ENCODE data around the gene ENTPD2. TPM values are rescaled to one million over a fixed set of nuclear protein-coding genes. Genes with fewer than 3 reads are reported as not detected.

The ENTPD2 gene
- total and polyA plus RNA-seq, 12 donors, result 0.32 to 3.3 (median 1.6) TPM

DNA sequence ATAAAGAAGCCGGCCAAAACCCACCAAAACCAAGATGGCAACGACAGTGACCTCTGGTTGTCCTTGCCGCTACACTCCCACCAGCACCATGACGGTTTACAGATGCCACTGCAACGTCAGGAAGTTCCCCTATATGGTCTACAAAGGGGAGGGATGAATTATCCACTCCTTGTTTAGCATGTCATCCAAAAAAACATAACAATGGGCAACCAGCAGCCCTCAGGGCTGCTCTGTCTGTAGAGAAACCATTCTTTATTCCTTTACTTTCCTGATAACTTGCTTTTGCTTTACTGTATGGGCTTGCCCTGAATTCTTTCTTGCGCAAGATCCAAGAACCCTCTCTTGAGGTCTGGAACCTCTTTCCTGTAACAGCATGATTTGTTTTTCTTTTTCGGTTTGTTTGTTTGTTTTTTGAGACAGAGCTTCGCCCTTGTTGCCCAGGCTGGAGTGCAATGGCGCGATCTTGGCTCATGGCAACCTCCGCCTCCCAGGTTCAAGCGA lies 21.5 kb upstream of the ENTPD2 start:
- H3K27ac ChIP-seq, result no peak overlapping the region
- TF ChIP-seq, protein P1, sequence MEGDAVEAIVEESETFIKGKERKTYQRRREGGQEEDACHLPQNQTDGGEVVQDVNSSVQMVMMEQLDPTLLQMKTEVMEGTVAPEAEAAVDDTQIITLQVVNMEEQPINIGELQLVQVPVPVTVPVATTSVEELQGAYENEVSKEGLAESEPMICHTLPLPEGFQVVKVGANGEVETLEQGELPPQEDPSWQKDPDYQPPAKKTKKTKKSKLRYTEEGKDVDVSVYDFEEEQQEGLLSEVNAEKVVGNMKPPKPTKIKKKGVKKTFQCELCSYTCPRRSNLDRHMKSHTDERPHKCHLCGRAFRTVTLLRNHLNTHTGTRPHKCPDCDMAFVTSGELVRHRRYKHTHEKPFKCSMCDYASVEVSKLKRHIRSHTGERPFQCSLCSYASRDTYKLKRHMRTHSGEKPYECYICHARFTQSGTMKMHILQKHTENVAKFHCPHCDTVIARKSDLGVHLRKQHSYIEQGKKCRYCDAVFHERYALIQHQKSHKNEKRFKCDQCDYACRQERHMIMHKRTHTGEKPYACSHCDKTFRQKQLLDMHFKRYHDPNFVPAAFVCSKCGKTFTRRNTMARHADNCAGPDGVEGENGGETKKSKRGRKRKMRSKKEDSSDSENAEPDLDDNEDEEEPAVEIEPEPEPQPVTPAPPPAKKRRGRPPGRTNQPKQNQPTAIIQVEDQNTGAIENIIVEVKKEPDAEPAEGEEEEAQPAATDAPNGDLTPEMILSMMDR (IDR thresholded peaks at IDR 0.05), result no peak
- no peak for DNase-seq
- 87 to 91% methylated on average over 12 of the region's 12 CpGs for WGBS, 2 donors
- no peak for ATAC-seq
- H3K4me3 ChIP-seq, result no peak overlapping the region
- H3K4me1 ChIP-seq, result peaks cover 15 to 51% (median 24%) of the 10 kb centered on the region in 9 donors
- peaks cover 0 to 19% (median 12%) of the 10 kb centered on the region in 9 donors for H3K36me3 ChIP-seq
- H3K9me3 ChIP-seq, result no peaks in the 10 kb centered on the region
- H3K27me3 ChIP-seq, result no peaks in the 10 kb centered on the region
- intact Hi-C loops (cut with DNase I), result no loop called here

DNA sequence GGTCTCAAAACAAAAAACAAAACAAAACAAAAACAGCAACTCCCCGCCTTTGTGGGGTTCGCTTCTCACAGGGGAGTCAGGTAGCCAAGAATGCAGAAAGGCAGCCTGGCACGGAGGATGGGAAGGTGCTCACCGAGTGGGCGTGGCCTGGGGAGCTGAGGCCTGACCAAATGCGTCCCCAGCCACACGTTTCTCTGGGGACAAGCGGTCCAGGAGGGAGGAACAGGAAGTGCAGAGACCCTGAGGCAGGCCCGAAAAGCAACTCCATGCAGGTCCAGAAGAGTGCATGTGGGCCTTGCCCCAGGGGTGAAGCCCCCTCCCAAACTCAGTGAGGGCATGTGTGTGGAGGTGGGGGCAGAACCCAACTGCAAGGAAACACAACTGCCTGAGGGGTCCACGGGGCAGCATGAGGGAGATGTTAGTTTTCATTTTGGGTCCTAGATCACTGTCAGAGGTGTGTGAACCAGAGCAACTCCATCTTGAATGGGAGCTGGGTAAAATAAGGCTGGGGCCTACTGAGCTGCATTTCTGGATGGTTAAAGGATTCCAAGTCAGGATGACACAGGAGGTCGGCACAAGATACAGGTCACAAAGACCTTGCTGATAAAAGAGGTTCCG lies 20.9 kb upstream of the ENTPD2 start:
- no peak overlapping the region for H3K27ac ChIP-seq
- peaks cover 0 to 14% (median 9%) of the 10 kb centered on the region in 9 donors for H3K36me3 ChIP-seq
- H3K9me3 ChIP-seq, result no peaks in the 10 kb centered on the region
- ATAC-seq, result no peak
- intact Hi-C loops (cut with DNase I), result no loop called here
- TF ChIP-seq, protein P1 (IDR thresholded peaks at IDR 0.05), result no peak
- H3K4me3 ChIP-seq, result no peak overlapping the region
- no peak for DNase-seq
- 89 to 90% methylated on average over 12 of the region's 12 CpGs for WGBS, 2 donors
- no peaks in the 10 kb centered on the region for H3K27me3 ChIP-seq
- peaks cover 15 to 51% (median 24%) of the 10 kb centered on the region in 9 donors for H3K4me1 ChIP-seq

DNA sequence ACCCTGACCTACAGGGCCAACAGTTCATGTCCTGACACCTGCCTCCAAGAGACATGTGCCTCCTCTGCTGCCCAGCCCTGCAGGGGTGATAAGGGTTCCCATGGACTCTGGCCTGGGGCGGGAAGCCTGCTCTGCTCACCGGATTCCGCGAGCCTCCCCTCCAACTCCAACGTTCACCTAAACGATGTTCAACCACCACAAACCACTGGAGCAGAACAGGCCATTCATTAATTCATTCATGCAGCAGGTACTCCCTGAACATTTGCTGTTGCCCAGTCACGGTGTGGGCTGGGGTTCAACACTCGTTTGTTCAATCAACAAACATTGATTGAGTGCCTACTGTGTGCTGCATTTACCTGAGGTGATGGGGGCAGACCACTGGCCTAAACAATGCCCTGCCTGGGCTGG lies 20.1 kb upstream of the ENTPD2 start:
- ATAC-seq (no peak), DNase-seq (no peak)
- Histone ChIP-seq H3K4me1 (peaks cover 15 to 57% (median 30%) of the 10 kb centered on the region in 9 donors), H3K27me3 (peaks cover 0 to 7% (median 6%) of the 10 kb centered on the region in 7 donors), H3K36me3 (peaks cover 0 to 7% (median 3%) of the 10 kb centered on the region in 9 donors), H3K27ac (peak overlapping the region in 1 of 10 donors; percentile 21), H3K4me3 (no peak overlapping the region), H3K9me3 (no peaks in the 10 kb centered on the region)
- intact Hi-C loops (cut with DNase I), result no loop called here
- TF ChIP-seq, protein P1 (IDR thresholded peaks at IDR 0.05), result no peak
- 90 to 91% methylated on average over 8 of the region's 8 CpGs for WGBS, 2 donors

DNA sequence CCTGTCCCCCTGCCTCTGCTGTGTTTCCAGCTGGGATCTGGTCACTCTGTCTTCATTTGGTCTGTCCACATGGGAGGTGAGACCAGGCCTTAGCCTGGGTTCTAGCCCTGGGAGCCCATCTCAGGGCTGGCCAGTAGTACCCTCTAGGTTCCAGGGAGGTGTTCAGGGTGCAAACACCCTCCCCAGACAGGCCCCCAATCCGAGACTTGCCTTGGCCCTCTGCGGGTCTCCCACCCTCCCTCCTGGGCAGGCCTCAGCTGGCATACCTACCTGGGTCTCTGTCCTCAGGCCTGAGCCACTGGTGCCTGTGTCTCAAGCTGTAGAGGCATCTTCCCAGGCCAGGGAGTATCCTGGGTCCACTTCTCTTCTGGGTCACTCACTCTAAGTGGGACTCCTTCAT lies 17.4 kb upstream of the ENTPD2 start:
- H3K4me1 ChIP-seq, result peaks cover 7 to 47% (median 16%) of the 10 kb centered on the region in 9 donors
- H3K27ac ChIP-seq, result peak overlapping the region in 9 of 10 donors; percentile 51 to 86 (median 85)
- H3K9me3 ChIP-seq, result no peaks in the 10 kb centered on the region
- DNase-seq (no peak), ATAC-seq (peak in 1 of 8 donors; percentile 1)
- TF ChIP-seq, protein P1 (IDR thresholded peaks at IDR 0.05), result no peak
- H3K36me3 ChIP-seq, result no peaks in the 10 kb centered on the region
- peak overlapping the region in 6 of 10 donors; percentile 44 to 58 (median 52) for H3K4me3 ChIP-seq
- H3K27me3 ChIP-seq, result peaks cover 0 to 15% (median 9%) of the 10 kb centered on the region in 7 donors
- intact Hi-C loops (cut with DNase I), result no loop called here
- WGBS, 2 donors, result 83 to 89% methylated on average over 2 of the region's 2 CpGs
